ENCODE results near the gene KLF5.
"Not testable (repeated sequence)": the region's sequence is repeated elsewhere in the genome, so short reads cannot be mapped to it uniquely, and the experiment has no call there.

KLF5 gene

DNA sequence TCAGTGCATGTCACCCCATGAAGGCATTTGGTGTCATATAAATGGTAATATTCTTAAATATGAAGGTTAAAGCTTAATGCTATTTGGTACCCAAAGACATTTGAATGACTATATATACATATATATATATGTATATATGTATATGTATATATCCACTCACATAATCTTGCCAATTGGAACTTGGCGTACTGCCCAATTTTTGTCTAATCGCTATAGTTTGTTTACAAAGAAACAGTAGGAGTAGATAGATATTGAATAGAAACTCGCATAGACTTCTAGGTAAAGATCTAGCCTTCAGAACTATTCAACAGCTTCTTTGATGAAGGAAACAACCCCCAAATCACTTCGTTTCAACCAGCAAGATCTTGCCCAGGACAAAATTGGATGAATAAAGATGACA, 24.1 kb downstream of the KLF5 start:
- H3K4me3 ChIP-seq (ENCODE audit: low read depth, low read length): no peak overlapping the region

GRCh38 chr13:73088332-73088935, 29.6 kb downstream of the KLF5 start:
- H3K4me3 ChIP-seq (ENCODE audit: low read depth, low read length): no peak overlapping the region

DNA sequence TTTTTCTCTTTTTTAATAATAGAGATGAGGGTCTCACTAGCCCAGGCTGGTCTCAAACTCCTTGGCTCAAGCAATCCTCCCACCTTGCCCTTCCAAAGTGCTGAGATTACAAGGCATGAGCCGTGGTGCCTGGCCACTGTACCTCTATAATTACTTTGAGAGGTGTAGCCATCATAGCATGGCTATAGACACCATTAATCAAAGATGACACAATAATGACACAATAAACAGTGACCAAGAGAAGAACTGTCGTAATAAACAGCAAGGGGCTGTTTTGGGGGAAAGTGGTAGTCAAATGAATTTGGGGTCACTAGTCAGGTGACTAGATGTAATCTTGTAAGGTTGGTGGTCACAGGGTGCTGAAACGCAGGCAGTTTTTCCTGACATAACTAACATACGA, 30.4 kb downstream of the KLF5 start:
- H3K4me3 ChIP-seq (ENCODE audit: low read depth, low read length): no peak overlapping the region

DNA sequence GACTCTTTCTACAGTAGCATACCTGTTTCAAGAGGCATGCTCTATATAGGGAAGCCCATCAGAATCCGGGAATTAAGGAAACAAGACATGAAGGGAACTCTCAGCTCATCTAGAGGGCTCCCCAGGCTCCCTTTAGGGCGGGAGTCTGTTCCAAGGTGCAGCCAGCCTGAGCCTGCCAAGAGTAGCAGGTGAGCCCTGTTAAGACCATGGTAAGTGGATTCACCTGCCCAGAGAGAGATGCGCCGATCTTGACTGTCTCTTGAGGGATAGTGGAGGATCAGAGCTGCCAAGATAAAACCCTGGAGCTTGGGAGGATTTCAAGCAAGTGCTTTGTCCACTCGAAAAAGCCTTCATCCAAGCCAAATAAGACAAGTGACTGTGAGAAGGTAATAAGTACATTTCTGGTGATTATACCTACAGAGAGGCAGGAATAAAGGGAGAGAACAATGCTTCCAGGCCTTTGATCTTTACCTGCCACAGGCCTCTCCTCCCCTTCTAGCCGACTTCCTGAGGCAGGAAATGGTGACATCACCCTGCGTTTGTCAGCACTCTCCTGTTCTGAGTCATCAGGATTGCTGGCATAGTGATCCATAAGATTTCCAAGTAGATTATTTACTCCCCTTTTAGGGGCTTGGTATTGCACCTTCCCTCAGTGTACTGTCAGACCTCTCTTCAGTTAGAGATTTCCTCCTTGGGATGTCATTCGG, 31.5 kb downstream of the KLF5 start:
- no peak overlapping the region for H3K4me3 ChIP-seq (ENCODE audit: low read depth, low read length)

GRCh38 chr13:73090823-73091187, 32.0 kb downstream of the KLF5 start:
- no peak overlapping the region for H3K4me3 ChIP-seq (ENCODE audit: low read depth, low read length)

- H3K4me3 ChIP-seq (ENCODE audit: low read depth, low read length): no peak overlapping the region
These were observed 34.0 kb downstream of the KLF5 start for GRCh38 chr13:73092829-73093228.

DNA sequence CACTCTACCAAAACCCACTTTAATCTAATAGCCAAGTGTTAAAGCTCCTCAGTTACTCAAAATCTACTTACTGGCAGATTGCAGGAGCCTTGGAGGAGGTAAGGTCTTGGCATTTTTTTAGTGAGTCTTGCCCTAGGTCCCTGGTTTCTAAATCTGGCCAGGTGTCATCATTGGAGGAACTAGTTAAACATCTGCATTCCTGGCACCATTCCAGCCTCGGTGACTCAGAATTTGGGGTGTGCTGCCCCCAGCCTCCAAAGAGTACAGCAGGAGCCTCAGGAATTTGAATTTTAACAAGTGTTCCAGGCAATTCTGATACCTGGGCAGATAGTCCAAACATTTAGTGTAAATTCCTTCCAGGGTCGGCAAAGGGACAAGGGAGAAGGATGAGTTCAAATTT, 37.4 kb downstream of the KLF5 start:
- no peak overlapping the region for H3K4me3 ChIP-seq (ENCODE audit: low read depth, low read length)

GRCh38 chr13:73096638-73097037, 37.8 kb downstream of the KLF5 start:
- no peak overlapping the region for H3K4me3 ChIP-seq (ENCODE audit: low read depth, low read length)

- not testable (repeated sequence) for H3K4me3 ChIP-seq (ENCODE audit: low read depth, low read length)
These were observed 42.0 kb downstream of the KLF5 start for GRCh38 chr13:73100781-73101180.

DNA sequence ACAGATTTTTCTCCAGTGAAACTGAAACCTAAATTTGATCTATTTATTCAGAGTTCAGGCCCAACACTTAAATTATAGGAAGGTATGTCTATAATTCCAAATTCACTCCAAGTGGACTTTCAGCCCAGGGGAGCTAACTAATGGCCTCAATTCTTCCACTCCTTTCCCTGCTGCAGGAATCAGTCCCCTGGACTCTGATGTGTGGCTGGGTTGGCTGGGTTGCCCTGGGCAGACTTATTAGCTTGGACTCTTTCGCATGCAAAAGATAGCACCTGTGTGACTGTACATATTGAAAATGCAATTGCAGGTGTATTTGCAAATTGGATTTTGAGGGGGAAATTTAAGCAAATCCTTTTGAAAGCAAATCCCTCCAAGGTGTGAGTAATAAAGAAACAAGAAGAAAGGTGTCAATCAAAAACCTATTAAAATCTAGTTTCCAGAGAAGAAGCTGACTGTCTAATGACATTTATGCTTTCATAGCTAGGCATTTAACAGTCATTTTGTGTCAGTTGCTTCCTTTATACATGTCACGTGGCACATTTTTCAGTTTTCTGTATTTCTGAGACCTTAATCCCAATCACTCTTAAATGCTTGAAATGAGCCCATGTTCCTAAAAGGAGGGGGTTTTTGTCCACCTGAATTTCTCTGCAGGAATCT, 42.7 kb downstream of the KLF5 start:
- no peak overlapping the region for H3K4me3 ChIP-seq (ENCODE audit: low read depth, low read length)

DNA sequence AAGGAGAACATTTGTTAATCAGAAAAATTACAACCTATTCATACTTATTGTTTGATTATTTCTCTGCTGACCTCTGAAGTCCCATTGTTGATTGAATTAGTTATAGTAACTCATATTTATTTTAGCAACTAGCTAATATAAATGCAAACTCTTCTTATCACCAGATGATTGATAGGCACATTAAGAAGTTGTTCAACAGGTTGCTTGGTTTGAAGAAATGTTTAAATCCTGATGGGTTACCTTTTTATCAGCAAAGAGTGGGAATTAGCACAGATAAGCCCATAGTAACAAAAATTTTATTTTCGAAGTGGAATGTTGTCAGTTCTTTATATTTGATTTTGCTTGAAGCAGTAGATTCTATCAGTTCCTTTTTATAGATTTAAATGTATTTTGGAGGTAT, 44.4 kb downstream of the KLF5 start:
- H3K4me3 ChIP-seq (ENCODE audit: low read depth, low read length): no peak overlapping the region

DNA sequence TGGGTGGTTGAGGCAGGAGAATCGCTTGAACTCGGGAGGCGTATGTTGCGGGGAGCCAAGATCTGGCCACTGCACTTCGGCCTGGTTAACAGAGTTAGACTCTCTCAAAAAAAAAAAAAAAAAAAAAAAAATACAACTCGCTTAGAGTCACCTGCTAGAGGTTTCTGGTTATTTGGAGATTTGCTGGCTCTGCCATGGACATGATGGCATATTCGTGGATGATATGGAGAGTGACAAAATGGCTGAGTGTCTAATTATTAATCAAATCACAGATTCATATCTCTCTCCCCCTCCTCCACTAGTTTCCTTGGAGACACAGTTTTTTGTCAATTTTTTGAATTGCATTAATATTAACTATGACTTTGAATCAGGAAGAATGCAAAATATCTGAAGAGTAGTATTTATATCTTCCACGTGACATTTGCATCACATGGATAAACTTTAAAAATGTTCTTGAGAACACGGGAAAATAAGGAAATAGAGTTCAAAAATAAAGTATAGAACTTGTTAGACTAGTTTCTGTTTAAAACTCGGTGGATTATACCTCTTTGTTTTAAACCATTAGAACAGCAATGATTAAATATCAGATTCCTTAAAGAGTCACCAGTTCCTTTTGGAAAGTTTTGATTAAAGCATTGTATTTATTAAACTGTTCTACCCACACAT, 47.8 kb downstream of the KLF5 start:
- H3K4me3 ChIP-seq (ENCODE audit: low read depth, low read length): no peak overlapping the region

- H3K4me3 ChIP-seq (ENCODE audit: low read depth, low read length): no peak overlapping the region
These were observed 48.7 kb downstream of the KLF5 start for GRCh38 chr13:73107481-73107880.

DNA sequence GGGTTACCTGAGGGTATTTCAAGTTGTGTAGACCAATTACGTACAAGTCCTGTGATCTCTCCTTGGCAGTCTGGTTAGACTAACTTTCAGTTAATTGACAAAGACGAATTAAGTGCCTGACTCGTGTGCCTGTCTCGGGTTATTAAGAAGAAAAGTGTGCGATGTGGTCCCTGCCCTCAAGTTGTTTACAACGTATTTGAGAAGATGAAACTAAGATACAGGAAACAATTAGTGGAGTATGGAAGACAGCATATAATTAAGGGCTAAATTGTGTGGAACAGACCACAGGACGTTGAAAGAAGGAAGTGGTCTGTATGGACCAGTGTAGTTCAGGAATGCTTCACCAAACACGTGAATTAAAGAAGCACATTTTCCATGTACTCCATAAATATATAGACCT, 49.2 kb downstream of the KLF5 start:
- H3K4me3 ChIP-seq (ENCODE audit: low read depth, low read length): no peak overlapping the region

DNA sequence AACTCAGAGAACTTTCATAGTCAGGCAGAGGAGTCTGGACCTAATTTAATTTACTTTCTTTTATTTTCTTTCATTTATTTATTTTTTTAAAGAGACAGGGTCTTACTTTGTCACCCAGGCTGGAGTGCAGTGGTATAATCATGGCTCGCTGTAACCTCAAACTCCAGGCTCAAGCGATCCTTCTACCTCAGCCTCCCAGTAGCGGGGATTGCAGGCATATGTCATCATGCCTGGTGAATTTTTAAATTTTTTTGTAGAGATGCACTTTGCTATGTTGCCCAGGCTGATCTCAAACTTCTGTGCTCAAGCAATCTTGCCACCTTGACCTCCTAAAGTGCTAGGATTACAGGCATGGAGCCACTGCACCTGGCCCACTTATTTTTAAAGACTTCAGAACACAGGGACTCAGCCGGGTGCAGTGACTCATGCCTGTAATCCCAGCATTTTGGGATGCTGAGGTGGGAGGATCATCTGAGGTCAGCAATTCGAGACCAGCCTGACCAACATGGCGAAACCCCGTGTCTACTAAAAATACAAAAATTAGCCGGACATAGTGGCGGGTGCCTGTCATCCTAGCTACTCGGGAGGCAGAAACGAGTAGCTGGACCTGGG, 50.6 kb downstream of the KLF5 start:
- H3K4me3 ChIP-seq (ENCODE audit: low read depth, low read length): no peak overlapping the region

GRCh38 chr13:73109969-73110368, 51.2 kb downstream of the KLF5 start:
- no peak overlapping the region for H3K4me3 ChIP-seq (ENCODE audit: low read depth, low read length)

DNA sequence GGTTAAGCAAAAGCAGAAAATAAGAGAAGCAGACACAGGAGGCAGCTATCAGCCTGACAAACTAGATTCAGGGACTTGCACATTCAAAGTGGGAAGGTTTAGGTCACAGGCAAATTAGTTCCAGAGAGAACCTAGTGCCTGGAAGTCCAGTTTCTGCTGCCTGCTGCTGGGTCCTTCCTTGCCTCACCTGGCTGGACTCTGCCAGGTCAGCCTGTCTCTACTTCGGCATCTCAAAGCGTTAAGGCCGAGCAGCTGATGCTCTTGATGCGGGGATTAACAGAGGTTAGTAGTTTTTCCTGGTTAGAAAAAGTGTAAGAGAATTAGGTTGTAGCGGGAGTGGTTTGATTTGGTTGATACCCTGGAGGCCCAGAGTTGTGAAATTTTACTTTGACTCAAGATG, 52.0 kb downstream of the KLF5 start:
- no peak overlapping the region for H3K4me3 ChIP-seq (ENCODE audit: low read depth, low read length)

GRCh38 chr13:73111331-73111730, 52.5 kb downstream of the KLF5 start:
- no peak overlapping the region for H3K4me3 ChIP-seq (ENCODE audit: low read depth, low read length)

- no peak overlapping the region for H3K4me3 ChIP-seq (ENCODE audit: low read depth, low read length)
These were observed 60.8 kb downstream of the KLF5 start for GRCh38 chr13:73119612-73120011.

Data from iPS-11a (cell line).